ENCODE measurements around the gene FGF1.

DNA sequence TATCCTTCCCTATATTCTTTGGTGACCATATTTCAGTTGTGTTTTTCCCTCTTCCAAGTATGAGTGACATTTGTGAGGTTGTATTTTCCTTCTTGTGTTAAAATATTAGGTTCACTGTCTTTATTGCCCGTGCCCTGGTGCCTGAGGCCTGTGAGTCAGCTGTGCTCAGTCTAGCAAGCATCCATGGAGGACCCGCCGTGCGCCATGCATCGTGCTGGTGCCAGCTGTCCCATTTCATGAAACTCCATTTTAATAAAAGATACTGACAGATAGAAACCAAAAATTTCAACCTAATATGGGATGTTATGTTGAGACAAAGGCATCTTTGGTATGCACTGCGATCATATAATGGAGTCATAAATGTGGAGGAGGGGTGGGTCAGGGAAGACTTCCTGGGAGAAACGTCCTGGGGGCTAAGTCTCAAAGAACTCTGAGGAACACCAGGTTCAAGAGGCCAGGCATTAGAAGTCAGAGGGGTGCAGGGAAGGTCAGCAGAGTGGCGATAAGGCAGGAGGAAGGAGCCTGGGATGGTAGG, 34.0 kb upstream of the FGF1 start:
- TF ChIP-seq TCF7L2 (IDR thresholded peaks at IDR 0.05; ENCODE audit: low read depth, low read length), result no peak
- TF ChIP-seq CTCF (IDR thresholded peaks at IDR 0.05), result no peak
- no peak for TF ChIP-seq POLR2AphosphoS5 (IDR thresholded peaks at IDR 0.05; ENCODE audit: low read depth, low read length)
- TF ChIP-seq SIN3A (IDR thresholded peaks at IDR 0.05; ENCODE audit: borderline replicate concordance, insufficient read depth, low read depth, low read length), result no peak
- TF ChIP-seq, protein P1, sequence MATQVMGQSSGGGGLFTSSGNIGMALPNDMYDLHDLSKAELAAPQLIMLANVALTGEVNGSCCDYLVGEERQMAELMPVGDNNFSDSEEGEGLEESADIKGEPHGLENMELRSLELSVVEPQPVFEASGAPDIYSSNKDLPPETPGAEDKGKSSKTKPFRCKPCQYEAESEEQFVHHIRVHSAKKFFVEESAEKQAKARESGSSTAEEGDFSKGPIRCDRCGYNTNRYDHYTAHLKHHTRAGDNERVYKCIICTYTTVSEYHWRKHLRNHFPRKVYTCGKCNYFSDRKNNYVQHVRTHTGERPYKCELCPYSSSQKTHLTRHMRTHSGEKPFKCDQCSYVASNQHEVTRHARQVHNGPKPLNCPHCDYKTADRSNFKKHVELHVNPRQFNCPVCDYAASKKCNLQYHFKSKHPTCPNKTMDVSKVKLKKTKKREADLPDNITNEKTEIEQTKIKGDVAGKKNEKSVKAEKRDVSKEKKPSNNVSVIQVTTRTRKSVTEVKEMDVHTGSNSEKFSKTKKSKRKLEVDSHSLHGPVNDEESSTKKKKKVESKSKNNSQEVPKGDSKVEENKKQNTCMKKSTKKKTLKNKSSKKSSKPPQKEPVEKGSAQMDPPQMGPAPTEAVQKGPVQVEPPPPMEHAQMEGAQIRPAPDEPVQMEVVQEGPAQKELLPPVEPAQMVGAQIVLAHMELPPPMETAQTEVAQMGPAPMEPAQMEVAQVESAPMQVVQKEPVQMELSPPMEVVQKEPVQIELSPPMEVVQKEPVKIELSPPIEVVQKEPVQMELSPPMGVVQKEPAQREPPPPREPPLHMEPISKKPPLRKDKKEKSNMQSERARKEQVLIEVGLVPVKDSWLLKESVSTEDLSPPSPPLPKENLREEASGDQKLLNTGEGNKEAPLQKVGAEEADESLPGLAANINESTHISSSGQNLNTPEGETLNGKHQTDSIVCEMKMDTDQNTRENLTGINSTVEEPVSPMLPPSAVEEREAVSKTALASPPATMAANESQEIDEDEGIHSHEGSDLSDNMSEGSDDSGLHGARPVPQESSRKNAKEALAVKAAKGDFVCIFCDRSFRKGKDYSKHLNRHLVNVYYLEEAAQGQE (IDR thresholded peaks at IDR 0.05; ENCODE audit: insufficient read depth in 1 of 2, low read depth in 2 of 2, low read length in 1 of 2), result no peak

All from Panc1 (cell line).